GM12892 (cell line): ENCODE results near the gene RHEB.

Experiments
- DNase-seq: peaks from one replicate; pipeline ENCODE4 v3.0.0; 2011; ENCODE audit not compliant: insufficient read length
- FAIRE-seq: peaks from 2 replicates; lab custom pipeline; 2011; peaks lifted over from hg19 to GRCh38; lab: Jason Lieb, UNC
- POLR2A ChIP-seq: IDR thresholded peaks from 2 replicates; pipeline ENCODE4 v1.6.1; 2011; ENCODE audit warnings: low read depth, low read length, control low read depth
- POLR2AphosphoS5 ChIP-seq: IDR thresholded peaks from 2 replicates; pipeline ENCODE4 v1.6.1; 2011; ENCODE audit warnings: low read depth, low read length, control low read depth
- TAF1 ChIP-seq: IDR thresholded peaks from 2 replicates; pipeline ENCODE4 v1.6.1; 2011; ENCODE audit warnings: low read depth, mild to moderate bottlenecking, control low read depth, low read length, borderline replicate concordance

RHEB gene

GRCh38 chr7:151509670-151510333, 9.9 kb downstream of the RHEB start:
- DNase-seq (no peak), FAIRE-seq (no peak)
- no peak for TF ChIP-seq POLR2A
- TF ChIP-seq POLR2AphosphoS5, result no peak
- no peak for TF ChIP-seq TAF1

- no peak for FAIRE-seq
- TF ChIP-seq POLR2A, result no peak
- DNase-seq, result no peak
These were observed 10.7 kb downstream of the RHEB start for GRCh38 chr7:151508991-151509390.

GRCh38 chr7:151507806-151508205, 11.9 kb downstream of the RHEB start:
- TF ChIP-seq POLR2A (no peak), TAF1 (no peak), POLR2AphosphoS5 (no peak)
- FAIRE-seq (no peak), DNase-seq (no peak)

GRCh38 chr7:151506901-151507382, 12.8 kb downstream of the RHEB start:
- no peak for TF ChIP-seq POLR2AphosphoS5
- TF ChIP-seq TAF1, result no peak
- no peak for TF ChIP-seq POLR2A
- FAIRE-seq (no peak), DNase-seq (no peak)

- TF ChIP-seq TAF1 (no peak), POLR2A (no peak), POLR2AphosphoS5 (no peak)
- DNase-seq, result no peak
- no peak for FAIRE-seq
These were observed 13.7 kb downstream of the RHEB start for GRCh38 chr7:151505836-151506468.

- DNase-seq (no peak), FAIRE-seq (no peak)
- no peak for TF ChIP-seq TAF1
- no peak for TF ChIP-seq POLR2AphosphoS5
- no peak for TF ChIP-seq POLR2A
These were observed 14.3 kb downstream of the RHEB start for GRCh38 chr7:151505433-151505832.

GRCh38 chr7:151504715-151505326, 14.9 kb downstream of the RHEB start:
- no peak for DNase-seq
- FAIRE-seq, result no peak

GRCh38 chr7:151503902-151504714, 15.6 kb downstream of the RHEB start:
- TF ChIP-seq TAF1 (no peak), POLR2AphosphoS5 (no peak), POLR2A (no peak)
- DNase-seq (no peak), FAIRE-seq (no peak)

More at GRCh38 chr7:151504715-151505326, 14.9 kb downstream of the RHEB start:
- TF ChIP-seq POLR2A, result no peak
- TF ChIP-seq POLR2AphosphoS5, result no peak
- TF ChIP-seq TAF1, result no peak

- TF ChIP-seq POLR2AphosphoS5 (no peak), POLR2A (no peak), TAF1 (no peak)
- FAIRE-seq, result no peak
- no peak for DNase-seq
These were observed 18.0 kb downstream of the RHEB start for GRCh38 chr7:151501676-151502075.

GRCh38 chr7:151498495-151498894, 21.2 kb downstream of the RHEB start:
- DNase-seq (no peak), FAIRE-seq (no peak)
- TF ChIP-seq TAF1 (no peak), POLR2A (no peak)

- TF ChIP-seq POLR2AphosphoS5 (no peak; the same call in 1 of the 2 replicates), POLR2A (no peak), TAF1 (no peak)
- FAIRE-seq (no peak), DNase-seq (no peak)
These were observed 22.3 kb downstream of the RHEB start for GRCh38 chr7:151497306-151497871.
